HG03159 (cell line): Measurements from ENCODE around the gene LIMD2.

Experiments
- ATAC-seq: cut with Tn5 transposase; IDR thresholded peaks from one replicate; pipeline ENCODE4 v1.9.1; 2021; ENCODE audit warnings: mild to moderate bottlenecking, moderate library complexity; ENCODE audit not compliant: unreplicated experiment

The LIMD2 gene

GRCh38 chr17:63701868-63702720 lies 2.2 kb upstream of the LIMD2 start:
- no peak for ATAC-seq

GRCh38 chr17:63701456-63701820 lies 1.5 kb upstream of the LIMD2 start:
- ATAC-seq, result no peak

- no peak for ATAC-seq
Observed at GRCh38 chr17:63700528-63701455, 867 bp upstream of the LIMD2 start.

- ATAC-seq, result peak; percentile 31
Observed at GRCh38 chr17:63698886-63699637, 863 bp downstream of the LIMD2 start.

GRCh38 chr17:63698381-63698885 lies 1.5 kb downstream of the LIMD2 start:
- ATAC-seq, result no peak

GRCh38 chr17:63697341-63698286 lies 2.3 kb downstream of the LIMD2 start:
- no peak for ATAC-seq

- ATAC-seq, result no peak
Observed at GRCh38 chr17:63696381-63696961, 3.5 kb downstream of the LIMD2 start.

GRCh38 chr17:63695889-63696288 lies 4.0 kb downstream of the LIMD2 start:
- no peak for ATAC-seq

GRCh38 chr17:63694950-63695773 lies 4.8 kb downstream of the LIMD2 start:
- ATAC-seq, result no peak

GRCh38 chr17:63694229-63694949 lies 5.5 kb downstream of the LIMD2 start:
- ATAC-seq, result no peak

- no peak for ATAC-seq
Observed at GRCh38 chr17:63693411-63694113, 6.4 kb downstream of the LIMD2 start.

- no peak for ATAC-seq
Observed at GRCh38 chr17:63692195-63692816, 7.6 kb downstream of the LIMD2 start.

GRCh38 chr17:63689479-63689878 lies 10.4 kb downstream of the LIMD2 start:
- no peak for ATAC-seq

- ATAC-seq, result no peak
Observed at GRCh38 chr17:63688396-63689020, 11.4 kb downstream of the LIMD2 start.

- ATAC-seq, result no peak
Observed at GRCh38 chr17:63686138-63686685, 13.7 kb downstream of the LIMD2 start.

GRCh38 chr17:63685578-63685977 lies 14.3 kb downstream of the LIMD2 start:
- no peak for ATAC-seq
